Occipital lobe (tissue), 2 donors: ENCODE data around the gene PPP1R7. TPM values are rescaled to one million over a fixed set of nuclear protein-coding genes. Genes with fewer than 3 reads are reported as not detected.

Experiments used
- DNase-seq: peaks from one replicate; lab custom pipeline; 2025; lab: John Stamatoyannopoulos, UW
- total RNA-seq: library from RNA; depleted of rRNA; stranded (reverse); fragments of >200 nt; gene quantifications from one replicate; pipeline ENCODE4 v1.2.3, GENCODE V29; 2014

The PPP1R7 gene
- total RNA-seq, 1 donor from 2014 or later, result 38.5 TPM

GRCh38 chr2:241211276-241211675, 61.0 kb downstream of the PPP1R7 start:
- DNase-seq, result no peak

DNA sequence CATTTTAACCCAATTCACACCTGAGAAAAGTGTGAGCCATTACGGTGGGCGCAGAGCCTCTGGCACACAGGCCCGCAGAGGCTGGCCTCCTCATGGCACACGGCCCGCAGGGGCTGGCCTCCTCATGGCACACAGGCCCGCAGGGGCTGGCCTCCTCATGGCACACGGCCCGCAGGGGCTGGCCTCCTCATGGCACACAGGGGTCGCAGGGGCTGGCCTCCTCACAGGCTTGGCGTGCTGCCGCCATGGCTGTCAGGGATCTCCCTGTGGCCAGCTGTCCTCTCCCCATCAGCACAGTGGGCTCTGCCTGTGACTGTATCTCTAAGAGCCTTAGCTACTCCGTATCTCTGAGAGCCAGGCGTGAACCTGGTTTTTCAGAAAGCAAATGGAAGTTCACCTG, 62.8 kb downstream of the PPP1R7 start:
- no peak for DNase-seq

GRCh38 chr2:241213567-241213966, 63.3 kb downstream of the PPP1R7 start:
- DNase-seq, result no peak

DNA sequence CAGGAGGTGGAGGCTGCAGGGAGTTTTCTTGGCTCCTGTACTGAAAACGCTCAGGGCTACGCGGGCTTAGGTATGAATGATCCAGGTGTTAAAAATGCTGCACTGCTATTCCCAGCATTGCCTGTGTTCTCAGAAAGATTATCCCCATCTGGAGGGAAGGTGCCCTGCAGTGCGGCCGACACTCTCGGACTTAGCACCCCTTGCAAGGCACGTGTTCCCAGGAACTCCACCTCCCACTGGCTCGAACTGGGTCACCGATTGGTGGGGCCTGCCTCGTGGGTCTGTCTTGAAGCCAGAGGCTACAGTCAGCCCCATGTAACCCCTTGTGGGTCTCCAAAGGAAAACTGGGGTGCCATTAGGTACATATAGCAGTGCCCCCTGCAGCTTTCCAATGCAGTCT, 63.9 kb downstream of the PPP1R7 start:
- DNase-seq, result no peak

- no peak for DNase-seq
Observed at GRCh38 chr2:241214766-241215165, 64.5 kb downstream of the PPP1R7 start.

DNA sequence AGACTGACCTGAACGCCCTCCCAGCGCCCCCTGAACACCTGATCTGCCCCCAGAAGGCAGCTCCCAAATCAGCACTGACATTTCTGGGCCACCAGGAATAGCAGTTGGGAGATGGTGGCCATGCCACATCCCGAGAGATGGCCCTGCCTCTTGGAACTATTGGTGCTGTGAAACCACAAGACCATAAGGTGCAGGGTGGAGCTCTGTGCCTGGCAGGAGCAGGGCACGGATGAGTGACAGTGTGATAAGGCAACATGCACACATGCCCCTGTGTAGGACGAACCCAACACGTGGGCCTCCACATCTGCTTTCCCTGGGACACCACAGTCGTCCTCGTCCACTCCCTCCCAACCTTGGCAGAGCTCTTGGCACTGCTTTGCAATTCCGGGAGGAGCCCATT, 65.2 kb downstream of the PPP1R7 start:
- no peak for DNase-seq

GRCh38 chr2:241216211-241216761, 66.0 kb downstream of the PPP1R7 start:
- no peak for DNase-seq

GRCh38 chr2:241217320-241218031, 67.2 kb downstream of the PPP1R7 start:
- DNase-seq, result peak; percentile 48

GRCh38 chr2:241218131-241219029, 68.1 kb downstream of the PPP1R7 start:
- DNase-seq, result no peak

- DNase-seq, result no peak
Observed at GRCh38 chr2:241219030-241219382, 68.7 kb downstream of the PPP1R7 start.

DNA sequence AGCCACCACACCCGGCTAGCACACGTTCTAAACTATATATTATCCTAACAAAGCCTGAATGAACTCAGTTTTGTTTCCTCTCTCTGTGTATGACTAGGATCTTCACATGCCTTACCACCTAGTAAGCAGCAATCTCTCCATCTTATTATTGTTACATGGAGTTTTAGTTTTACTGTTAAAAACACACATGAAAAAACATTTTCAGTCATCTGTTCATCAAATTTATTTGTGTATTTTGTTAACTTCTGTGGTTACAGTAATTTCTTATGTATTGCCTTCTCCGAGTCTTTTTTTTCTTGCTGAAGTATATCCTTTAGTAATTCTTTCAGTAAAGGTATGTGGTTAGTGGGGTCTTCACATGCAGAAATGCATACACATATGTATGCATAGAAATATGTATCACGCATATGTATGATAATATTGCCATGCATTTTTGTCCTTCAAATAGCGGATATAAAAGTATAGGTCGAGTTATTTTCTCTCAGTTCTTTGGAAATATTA, 69.6 kb downstream of the PPP1R7 start:
- no peak for DNase-seq

GRCh38 chr2:241223211-241224017, 73.1 kb downstream of the PPP1R7 start:
- no peak for DNase-seq

GRCh38 chr2:241224018-241224850, 74.0 kb downstream of the PPP1R7 start:
- peak; percentile 78 for DNase-seq

- DNase-seq, result no peak
Observed at GRCh38 chr2:241224851-241225438, 74.7 kb downstream of the PPP1R7 start.

DNA sequence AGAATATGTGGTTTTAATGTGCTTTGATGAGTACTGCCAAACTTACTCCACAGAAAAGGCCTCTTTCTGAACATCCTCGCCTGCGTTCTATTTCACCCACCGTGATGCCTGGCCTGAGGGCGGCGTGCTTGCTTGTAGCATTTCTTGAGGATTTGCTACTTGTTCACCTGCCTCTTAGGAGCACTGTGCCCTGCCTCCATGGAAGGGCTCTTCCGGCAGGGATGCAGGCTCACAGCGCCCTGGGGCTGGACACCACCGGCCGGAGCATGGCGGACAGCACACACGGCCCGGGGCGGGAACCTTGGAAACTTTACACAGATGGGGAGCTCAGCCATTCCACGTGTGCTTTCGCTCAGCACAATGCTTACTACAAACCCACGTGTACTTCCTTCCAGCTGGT, 75.3 kb downstream of the PPP1R7 start:
- DNase-seq, result no peak

- no peak for DNase-seq
Observed at GRCh38 chr2:241225983-241226382, 75.7 kb downstream of the PPP1R7 start.

DNA sequence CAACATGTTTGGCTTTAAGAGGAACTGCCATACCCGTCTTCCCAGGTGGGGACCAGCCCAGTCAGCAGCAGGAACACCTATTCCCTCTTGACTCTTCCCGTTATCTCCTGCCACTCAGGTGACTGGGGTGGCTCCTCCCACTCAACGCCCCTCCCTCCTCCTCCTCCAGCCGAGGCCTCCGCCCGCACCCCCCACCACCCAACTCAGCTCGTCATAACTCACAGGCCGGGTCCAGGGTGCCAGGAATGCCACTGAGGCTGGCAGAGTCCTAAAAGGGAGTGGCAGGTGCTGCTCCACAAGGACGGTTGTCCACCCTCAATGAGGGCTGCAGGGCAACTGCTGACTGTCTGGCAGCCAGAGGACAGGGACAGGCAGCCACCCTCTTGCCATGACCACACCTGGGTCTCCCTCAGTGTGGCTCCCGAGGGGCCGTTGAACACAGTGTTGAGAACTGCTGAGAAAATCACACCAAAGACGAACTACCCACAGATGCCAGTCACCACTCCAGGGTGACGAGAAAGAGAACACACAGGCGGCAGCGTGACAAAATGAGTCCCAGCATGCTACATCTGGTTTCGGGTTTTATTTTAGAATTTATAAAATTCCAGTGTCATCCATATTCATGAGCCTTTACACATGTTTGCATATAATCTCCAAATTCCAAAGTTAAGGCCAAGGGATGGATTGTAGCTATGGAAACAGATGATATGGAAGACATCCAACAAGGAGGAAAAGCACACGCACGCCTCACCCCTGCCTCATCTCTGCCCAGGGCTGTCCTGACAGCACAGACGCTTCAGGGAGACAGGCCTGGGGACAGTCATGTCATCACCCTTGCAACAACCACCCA, 76.7 kb downstream of the PPP1R7 start:
- no peak for DNase-seq

- DNase-seq, result no peak
Observed at GRCh38 chr2:241227594-241227993, 77.3 kb downstream of the PPP1R7 start.
